Upper lobe of left lung (tissue), 6 donors: ENCODE data around the gene PCDH1. TPM values are rescaled to one million over a fixed set of nuclear protein-coding genes. Genes with fewer than 3 reads are reported as not detected.
"Not testable (repeated sequence)": the region's sequence is repeated elsewhere in the genome, so short reads cannot be mapped to it uniquely, and the experiment has no call there.

Source experiments
- ATAC-seq, 2 donors: fragments of 200-7000 bp; cut with Tn5 transposase; one replicate each; pipeline ENCODE4 v1.9.1; 2022; ENCODE audit warnings: mild to moderate bottlenecking in 2 of 2, moderate library complexity in 2 of 2; ENCODE audit not compliant: low FRiP score in 2 of 2
- DNase-seq, 2 donors: peaks; one replicate each; pipeline ENCODE4 v3.0.0-alpha.2; 2019 to 2020
- H3K27ac ChIP-seq, 4 donors: fragments of 200-600 bp; sonication (generic); one replicate each; pipeline ENCODE4 v1.5.1; 2016 to 2019
- H3K27me3 ChIP-seq, 4 donors: fragments of 200-600 bp; sonication (generic); one replicate each; pipeline ENCODE4 v1.5.1; 2017 to 2019
- H3K36me3 ChIP-seq, 4 donors: fragments of 200-600 bp; sonication (generic); one replicate each; pipeline ENCODE4 v1.5.1; 2016 to 2019
- H3K4me1 ChIP-seq, 4 donors: fragments of 200-600 bp; sonication (generic); one replicate each; pipeline ENCODE4 v1.5.1; 2018 to 2019
- H3K4me3 ChIP-seq, 4 donors: fragments of 200-600 bp; sonication (generic); one replicate each; pipeline ENCODE4 v1.5.1; 2017 to 2019; ENCODE audit warnings: mild to moderate bottlenecking in 2 of 4, moderate library complexity in 1 of 4
- H3K9me3 ChIP-seq, 4 donors: fragments of 200-600 bp; sonication (generic); one replicate each; pipeline ENCODE4 v1.5.1; 2018 to 2019
- EP300 ChIP-seq, 4 donors: sonication (generic); formaldehyde crosslinking; IDR thresholded peaks; one replicate each; pipeline ENCODE4 v1.5.1; 2017; ENCODE audit warnings: antibody characterized with exemption in 4 of 4, control low read depth in 2 of 4
- POLR2A ChIP-seq, 4 donors: fragments of 450-650 bp; IDR thresholded peaks; one replicate each; pipeline ENCODE4 v1.5.1; 2016 to 2017; ENCODE audit warnings: antibody characterized with exemption in 4 of 4, mild to moderate bottlenecking in 2 of 4
- POLR2AphosphoS5 ChIP-seq, 2 donors: sonication (generic); formaldehyde crosslinking; IDR thresholded peaks; one replicate each; pipeline ENCODE4 v1.5.1; 2017; ENCODE audit warnings: antibody characterized with exemption in 2 of 2
- WGBS, 2 donors: methylation state at CpG; one replicate each; pipeline ENCODE4 v1.1.5; 2017 to 2018; 5-methylcytosine and 5-hydroxymethylcytosine counted together
- total RNA-seq, 6 donors: library from RNA; depleted of rRNA in 4 of 6; stranded (reverse); fragments of >200 nt in 4 of 6; gene quantifications; one replicate each; pipeline versions ENCODE4 v1.1.0 to v1.2.1, GENCODE V29; 2016 to 2021
- TF ChIP-seq, protein P1 (sequence below), 6 experiments: fragments of 450-650 bp in 4 of 6; fragments of 200-600 bp in 2 of 6; sonication (generic) in 2 of 6; IDR thresholded peaks; one replicate each; pipeline ENCODE4 v1.5.1; 2016 to 2019; ENCODE audit warnings: antibody characterized with exemption in 6 of 6
- donor health status: DM: no; HTN: no; CAD: no; lungs with moderate emphysema.
- donor health status: DM: no; HTN: yes; CAD: no; lungs with severe emphysema.

PCDH1 gene
- total RNA-seq, 6 donors from 2014 or later: 41.3 to 133 (median 81.6) TPM

DNA sequence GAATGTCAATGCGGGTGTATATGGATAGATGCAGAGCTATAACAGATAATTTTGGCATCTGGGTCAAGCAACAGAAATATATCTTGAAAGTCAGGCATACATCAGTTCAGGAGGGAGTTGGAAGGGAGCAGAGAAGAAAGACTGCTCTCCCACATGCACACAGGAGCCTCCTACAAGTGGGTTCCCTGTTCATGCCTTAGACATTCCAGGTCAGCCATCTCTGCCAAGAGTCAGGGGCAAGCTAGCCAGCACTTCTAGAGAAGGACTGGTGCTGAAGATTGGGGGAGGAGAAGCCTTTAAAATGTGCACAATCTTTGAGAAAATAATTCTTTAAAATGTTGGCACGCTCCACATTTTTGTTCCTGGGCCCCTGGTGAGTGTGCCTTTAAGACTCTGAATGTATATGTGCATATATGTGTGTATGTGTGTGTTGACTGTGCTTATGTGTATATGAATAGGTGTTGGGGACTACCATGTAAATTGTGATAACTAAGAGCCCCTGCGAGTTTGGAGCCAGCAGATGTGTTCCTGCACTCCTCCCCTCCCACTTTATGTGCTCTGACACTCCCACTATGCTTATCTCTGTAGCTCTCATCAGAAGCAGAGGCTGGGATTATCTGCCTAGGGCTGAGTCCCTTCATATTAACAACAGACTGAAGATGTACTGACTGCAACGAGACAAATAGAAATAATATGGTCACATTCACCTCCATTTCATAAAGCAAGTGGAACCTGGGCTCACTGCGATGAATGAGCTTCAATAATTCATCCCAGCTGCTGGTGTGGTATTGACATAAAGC lies 24.0 kb upstream of the PCDH1 start:
- ATAC-seq (no peak), DNase-seq (no peak)
- Histone ChIP-seq H3K4me3 (no peak overlapping the region), H3K27me3 (no peaks in the 10 kb centered on the region), H3K4me1 (peaks cover 0 to 11% (median 5%) of the 10 kb centered on the region in 4 donors), H3K9me3 (no peaks in the 10 kb centered on the region), H3K36me3 (no peaks in the 10 kb centered on the region), H3K27ac (no peak overlapping the region)
- 70 to 77% methylated on average over 5 of the region's 5 CpGs for WGBS, 2 donors
- no peak for TF ChIP-seq POLR2A (IDR thresholded peaks at IDR 0.05)
- TF ChIP-seq, protein P1, sequence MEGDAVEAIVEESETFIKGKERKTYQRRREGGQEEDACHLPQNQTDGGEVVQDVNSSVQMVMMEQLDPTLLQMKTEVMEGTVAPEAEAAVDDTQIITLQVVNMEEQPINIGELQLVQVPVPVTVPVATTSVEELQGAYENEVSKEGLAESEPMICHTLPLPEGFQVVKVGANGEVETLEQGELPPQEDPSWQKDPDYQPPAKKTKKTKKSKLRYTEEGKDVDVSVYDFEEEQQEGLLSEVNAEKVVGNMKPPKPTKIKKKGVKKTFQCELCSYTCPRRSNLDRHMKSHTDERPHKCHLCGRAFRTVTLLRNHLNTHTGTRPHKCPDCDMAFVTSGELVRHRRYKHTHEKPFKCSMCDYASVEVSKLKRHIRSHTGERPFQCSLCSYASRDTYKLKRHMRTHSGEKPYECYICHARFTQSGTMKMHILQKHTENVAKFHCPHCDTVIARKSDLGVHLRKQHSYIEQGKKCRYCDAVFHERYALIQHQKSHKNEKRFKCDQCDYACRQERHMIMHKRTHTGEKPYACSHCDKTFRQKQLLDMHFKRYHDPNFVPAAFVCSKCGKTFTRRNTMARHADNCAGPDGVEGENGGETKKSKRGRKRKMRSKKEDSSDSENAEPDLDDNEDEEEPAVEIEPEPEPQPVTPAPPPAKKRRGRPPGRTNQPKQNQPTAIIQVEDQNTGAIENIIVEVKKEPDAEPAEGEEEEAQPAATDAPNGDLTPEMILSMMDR (IDR thresholded peaks at IDR 0.05): no peak
- TF ChIP-seq POLR2AphosphoS5 (IDR thresholded peaks at IDR 0.05): no peak
- no peak for TF ChIP-seq EP300 (IDR thresholded peaks at IDR 0.05)

DNA sequence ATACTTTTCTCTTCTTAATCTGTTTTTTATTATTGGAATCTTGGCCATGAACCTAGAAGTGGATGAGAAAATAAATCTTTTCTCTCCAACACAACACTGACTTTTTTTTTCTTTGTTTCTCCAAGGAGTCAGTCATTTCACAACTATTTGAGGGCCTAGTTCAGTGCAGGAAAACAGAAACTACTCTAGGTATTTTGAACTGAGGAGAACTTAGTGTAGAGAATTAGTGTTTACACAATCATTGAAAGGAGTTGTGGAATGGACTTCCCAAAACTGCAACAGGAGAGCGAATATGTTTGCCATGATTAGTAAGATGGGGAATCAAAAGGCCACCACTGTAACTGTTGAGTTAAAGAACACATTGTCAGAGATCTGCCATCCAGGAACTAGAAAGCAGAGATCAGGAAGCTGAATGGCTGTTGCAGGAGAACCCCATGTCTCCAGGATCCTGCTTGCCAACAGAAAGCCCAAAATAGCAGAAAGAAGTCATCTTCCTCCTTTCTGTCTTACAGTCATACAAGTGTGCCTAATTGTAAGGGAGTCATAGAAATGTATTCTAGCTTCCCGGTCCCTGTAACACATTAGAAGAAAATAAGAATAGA lies 20.3 kb upstream of the PCDH1 start:
- H3K4me1 ChIP-seq: peaks cover 0 to 11% (median 5%) of the 10 kb centered on the region in 4 donors
- peak in 1 of 2 donors; percentile 29 for ATAC-seq
- H3K36me3 ChIP-seq: no peaks in the 10 kb centered on the region
- H3K9me3 ChIP-seq: no peaks in the 10 kb centered on the region
- no peak for TF ChIP-seq POLR2A (IDR thresholded peaks at IDR 0.05)
- TF ChIP-seq EP300 (IDR thresholded peaks at IDR 0.05): no peak
- TF ChIP-seq, protein P1 (IDR thresholded peaks at IDR 0.05): no peak
- no peak for TF ChIP-seq POLR2AphosphoS5 (IDR thresholded peaks at IDR 0.05)
- H3K4me3 ChIP-seq: no peak overlapping the region
- no peak for DNase-seq
- WGBS, 2 donors: 49 to 53% methylated on average over 2 of the region's 2 CpGs
- H3K27me3 ChIP-seq: no peaks in the 10 kb centered on the region
- H3K27ac ChIP-seq: peak overlapping the region in 2 of 4 donors; percentile 12 to 37

DNA sequence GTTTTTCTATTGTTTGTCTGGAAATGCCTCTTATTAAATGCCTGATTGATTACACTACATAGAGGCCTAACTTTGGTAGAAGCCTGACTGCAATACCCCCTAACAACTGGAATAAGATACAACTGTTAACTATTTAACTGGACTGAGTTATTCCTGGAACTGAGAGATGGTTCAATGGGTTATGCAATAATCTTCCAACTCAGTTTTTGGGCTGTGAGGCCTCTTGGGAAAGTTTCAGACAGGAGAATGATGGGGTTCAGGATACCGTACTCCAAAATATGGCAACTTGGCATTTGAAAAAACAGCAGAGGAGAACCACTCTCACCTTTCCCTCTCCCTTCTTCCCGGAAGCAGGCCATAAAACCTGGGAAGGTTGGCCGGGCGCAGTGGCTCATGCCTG lies 19.2 kb upstream of the PCDH1 start:
- TF ChIP-seq POLR2A (IDR thresholded peaks at IDR 0.05): no peak
- no peak for TF ChIP-seq EP300 (IDR thresholded peaks at IDR 0.05)
- TF ChIP-seq POLR2AphosphoS5 (IDR thresholded peaks at IDR 0.05): no peak
- TF ChIP-seq, protein P1 (IDR thresholded peaks at IDR 0.05): no peak
- H3K27ac ChIP-seq: no peak overlapping the region
- no peak for DNase-seq
- 92 to 95% methylated on average over 4 of the region's 4 CpGs for WGBS, 2 donors
- no peaks in the 10 kb centered on the region for H3K9me3 ChIP-seq
- no peaks in the 10 kb centered on the region for H3K36me3 ChIP-seq
- H3K4me1 ChIP-seq: peaks cover 0 to 11% (median 5%) of the 10 kb centered on the region in 4 donors
- ATAC-seq: no peak
- H3K27me3 ChIP-seq: no peaks in the 10 kb centered on the region
- H3K4me3 ChIP-seq: no peak overlapping the region

DNA sequence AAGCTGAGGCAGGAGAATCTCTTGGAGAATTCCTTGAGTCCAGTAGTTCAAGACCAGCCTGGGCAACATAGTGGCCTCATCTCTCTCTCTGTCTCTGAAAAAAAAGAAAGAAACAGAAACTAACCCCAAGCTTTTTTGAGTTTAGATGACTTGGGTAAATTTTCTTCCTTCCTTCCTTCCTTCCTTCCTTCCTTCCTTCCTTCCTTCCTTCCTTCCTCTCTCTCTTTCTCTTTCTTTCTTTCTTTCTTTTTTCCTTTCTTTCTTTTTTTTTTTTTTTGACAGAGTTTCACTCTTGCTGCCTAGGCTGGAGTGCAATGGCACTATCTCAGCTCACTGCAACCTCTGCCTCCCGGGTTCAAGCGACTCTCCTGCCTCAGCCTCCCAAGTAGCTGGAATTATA lies 12.2 kb upstream of the PCDH1 start:
- H3K9me3 ChIP-seq, H3K36me3 ChIP-seq, H3K4me1 ChIP-seq, DNase-seq, H3K27me3 ChIP-seq, H3K27ac ChIP-seq, H3K4me3 ChIP-seq, ATAC-seq: not testable (repeated sequence)
- WGBS, 2 donors: 75 to 83% methylated on average over 2 of the region's 2 CpGs

DNA sequence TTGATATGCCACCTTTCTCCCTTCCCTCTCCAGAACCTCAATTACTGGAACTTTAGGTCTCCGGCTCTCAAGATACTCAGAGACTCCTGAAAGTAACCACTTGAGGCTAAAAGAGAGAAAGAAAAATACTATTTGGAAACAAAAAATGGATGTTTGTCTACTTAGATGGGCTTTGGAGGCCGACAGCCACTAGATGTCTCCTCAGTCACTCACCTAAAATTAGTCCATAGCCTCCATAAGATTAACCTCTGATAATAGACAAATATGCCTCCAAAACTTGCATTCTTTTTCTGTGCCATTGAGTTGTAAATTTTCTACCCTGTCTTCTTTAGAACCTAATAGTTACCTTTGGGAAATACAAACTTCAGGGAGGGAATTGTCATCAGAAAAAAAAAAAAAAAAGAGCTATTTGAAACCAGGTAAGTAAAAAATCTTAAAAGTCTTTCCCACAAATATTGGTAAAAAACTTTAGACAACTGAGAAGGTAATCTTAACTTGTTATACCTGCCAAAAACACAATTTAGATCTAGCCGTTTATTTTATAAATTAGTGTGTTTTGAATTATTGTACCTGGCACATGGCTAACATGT lies 11.2 kb upstream of the PCDH1 start:
- H3K36me3 ChIP-seq: no peaks in the 10 kb centered on the region
- H3K27me3 ChIP-seq: no peaks in the 10 kb centered on the region
- ATAC-seq (no peak), DNase-seq (no peak)
- H3K4me3 ChIP-seq: no peak overlapping the region
- H3K4me1 ChIP-seq: no peaks in the 10 kb centered on the region
- TF ChIP-seq POLR2AphosphoS5 (IDR thresholded peaks at IDR 0.05) (no peak), EP300 (IDR thresholded peaks at IDR 0.05) (no peak), POLR2A (IDR thresholded peaks at IDR 0.05) (no peak)
- TF ChIP-seq, protein P1 (IDR thresholded peaks at IDR 0.05): no peak
- no peak overlapping the region for H3K27ac ChIP-seq
- 53 to 60% methylated on average over 3 of the region's 3 CpGs for WGBS, 2 donors
- H3K9me3 ChIP-seq: no peaks in the 10 kb centered on the region
